ENCODE data around the gene SLC13A2.

GRCh38 chr17:28446716-28447395, 26.6 kb upstream of the SLC13A2 start:
- TF ChIP-seq CTCF (IDR thresholded peaks at IDR 0.05) (no peak), POLR2AphosphoS5 (IDR thresholded peaks at IDR 0.05) (no peak), POLR2A (IDR thresholded peaks at IDR 0.05) (no peak), EP300 (IDR thresholded peaks at IDR 0.05) (no peak)

Data from gastroesophageal sphincter (tissue), 3 donors.